Measurements from ENCODE around the gene RUNX2.

GRCh38 chr6:45488269-45488668 is 160.1 kb downstream of the RUNX2 start:
- TF ChIP-seq CTCF (IDR thresholded peaks at IDR 0.05) (no peak), POLR2A (IDR thresholded peaks at IDR 0.05) (no peak)

Data from esophagus squamous epithelium (tissue), 4 donors.